SKM-1 (cell line): ENCODE measurements around the gene C1orf21.

Source experiments
- DNase-seq: peaks from one replicate; lab custom pipeline; 2025; ENCODE audit not compliant: unreplicated experiment; lab: John Stamatoyannopoulos, UW

Gene C1orf21

DNA sequence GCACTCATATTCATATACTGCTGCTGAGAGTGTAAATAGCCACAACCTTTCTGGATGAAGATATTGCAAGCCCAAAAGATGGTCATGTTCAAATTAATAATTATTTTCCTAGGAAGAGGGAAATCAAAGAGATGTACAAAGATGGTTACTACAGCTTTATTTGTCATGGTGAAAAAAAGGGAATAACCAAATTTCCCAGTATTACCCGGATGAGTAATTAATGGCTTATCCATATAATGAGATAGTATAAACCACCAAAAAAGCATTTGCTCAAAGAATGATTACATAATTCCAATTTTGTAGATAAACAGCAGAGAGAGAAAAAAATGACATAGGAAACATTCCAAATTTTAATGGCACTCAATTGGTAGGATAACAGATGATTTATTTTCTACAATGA is 165.6 kb downstream of the C1orf21 start:
- no peak for DNase-seq

DNA sequence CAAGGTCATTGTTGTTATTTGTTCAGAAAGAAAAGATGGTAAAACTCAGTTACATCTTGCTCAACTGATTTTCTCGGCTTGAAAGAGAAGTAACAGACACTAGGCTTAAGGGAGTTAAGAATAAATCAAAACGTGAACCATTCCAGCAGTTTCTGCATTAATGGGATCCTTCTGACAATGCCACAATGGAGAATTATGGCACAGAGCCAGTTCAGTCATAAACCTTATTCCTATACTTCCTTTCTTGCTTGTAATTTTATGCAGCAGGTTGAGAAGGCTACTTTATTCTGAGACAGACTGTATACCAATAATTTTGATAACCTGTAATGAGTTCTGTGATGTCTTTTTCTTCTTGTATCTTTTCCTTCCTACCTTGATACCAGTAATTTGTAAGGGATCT is 167.0 kb downstream of the C1orf21 start:
- no peak for DNase-seq

- DNase-seq, result no peak
These were observed 169.1 kb downstream of the C1orf21 start for GRCh38 chr1:184555665-184556641.

DNA sequence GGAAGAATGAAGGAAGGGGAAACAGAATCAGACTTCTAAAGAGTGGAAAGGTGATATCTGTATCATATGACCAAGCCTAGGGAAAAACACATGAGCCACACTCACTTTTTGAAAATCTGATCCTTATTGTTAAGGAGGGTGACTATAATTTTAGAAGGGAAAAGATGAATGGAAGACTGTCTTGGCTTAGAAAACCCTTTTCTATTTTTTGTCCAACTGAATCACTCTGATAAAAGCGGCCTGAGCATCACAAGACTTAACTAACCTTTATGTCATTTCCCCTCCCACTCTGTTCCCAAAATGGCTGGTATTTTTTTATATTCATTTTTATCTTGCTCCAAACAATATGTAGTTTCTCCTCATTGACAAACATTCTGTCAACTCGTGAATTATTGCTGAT is 169.8 kb downstream of the C1orf21 start:
- no peak for DNase-seq

GRCh38 chr1:184557423-184558347 is 170.9 kb downstream of the C1orf21 start:
- no peak for DNase-seq

DNA sequence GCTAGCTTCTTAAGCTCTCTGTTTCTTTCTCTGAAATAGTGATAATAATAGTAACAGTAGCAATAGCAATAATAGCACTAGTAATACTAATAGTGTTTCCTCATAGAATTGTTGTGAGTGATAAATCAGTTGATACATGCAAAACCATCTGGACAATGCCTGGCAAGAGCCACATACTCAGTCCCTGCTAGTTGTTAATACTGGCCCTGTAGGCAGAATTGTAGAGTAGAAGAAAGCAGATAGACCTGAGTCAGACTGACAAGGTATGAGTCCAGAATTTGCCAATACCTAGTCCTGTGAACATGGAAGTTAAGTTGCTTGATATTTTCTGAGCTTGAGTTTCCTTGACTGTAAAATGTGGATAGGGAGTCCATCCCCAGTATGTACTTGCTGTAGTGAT is 171.9 kb downstream of the C1orf21 start:
- DNase-seq, result no peak

DNA sequence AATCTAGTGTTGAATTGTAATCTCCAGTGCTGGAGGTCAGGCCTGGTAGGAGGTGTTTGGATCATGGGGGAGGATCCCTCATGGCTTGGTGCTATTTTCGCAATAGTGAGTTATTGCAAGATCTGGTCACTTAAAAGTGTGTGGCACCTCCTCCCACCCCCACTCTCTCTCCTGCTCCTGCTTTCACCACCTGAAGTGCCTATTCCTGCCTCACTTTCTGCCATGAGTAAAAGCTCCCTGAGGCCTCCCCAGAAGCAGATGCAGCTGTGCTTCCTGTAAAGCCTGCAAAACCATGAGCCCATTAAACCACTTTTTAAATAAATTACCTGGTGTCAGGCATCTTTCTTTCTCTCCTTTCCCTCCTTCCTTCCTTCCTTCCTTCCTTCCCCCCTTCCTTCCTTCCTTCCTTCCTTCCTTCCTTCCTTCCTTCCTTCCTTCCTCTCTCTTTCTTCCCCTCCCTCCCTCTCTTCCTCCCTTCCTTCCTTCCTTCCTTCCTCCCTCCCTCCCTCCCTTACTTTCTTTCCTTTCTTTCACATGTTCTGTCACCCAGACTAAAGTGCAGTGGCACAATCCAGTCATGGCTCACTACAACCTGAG is 172.4 kb downstream of the C1orf21 start:
- DNase-seq, result peak; percentile 16

GRCh38 chr1:184562806-184563205 is 176.0 kb downstream of the C1orf21 start:
- no peak for DNase-seq

GRCh38 chr1:184563308-184563707 is 176.5 kb downstream of the C1orf21 start:
- no peak for DNase-seq

GRCh38 chr1:184567009-184567408 is 180.2 kb downstream of the C1orf21 start:
- DNase-seq, result no peak

- DNase-seq, result no peak
These were observed 180.8 kb downstream of the C1orf21 start for GRCh38 chr1:184567637-184568036.

DNA sequence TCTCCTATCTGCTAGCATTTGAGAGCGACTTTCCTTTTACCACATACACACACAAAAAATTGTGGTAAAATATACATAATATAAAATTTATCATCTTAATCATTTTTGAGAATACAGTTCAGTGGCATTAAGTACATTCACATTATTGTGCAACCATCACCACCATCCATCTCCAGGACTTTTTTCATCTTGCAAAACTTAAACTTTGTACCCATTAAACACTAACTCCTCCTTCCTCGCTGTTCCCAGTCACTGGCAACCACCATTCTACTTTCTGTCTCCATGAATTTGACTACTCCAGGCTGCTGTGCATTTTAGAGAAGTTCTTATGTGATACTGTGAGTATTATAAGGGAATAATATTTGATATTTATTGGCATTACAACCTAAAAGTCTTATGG is 181.3 kb downstream of the C1orf21 start:
- no peak for DNase-seq

DNA sequence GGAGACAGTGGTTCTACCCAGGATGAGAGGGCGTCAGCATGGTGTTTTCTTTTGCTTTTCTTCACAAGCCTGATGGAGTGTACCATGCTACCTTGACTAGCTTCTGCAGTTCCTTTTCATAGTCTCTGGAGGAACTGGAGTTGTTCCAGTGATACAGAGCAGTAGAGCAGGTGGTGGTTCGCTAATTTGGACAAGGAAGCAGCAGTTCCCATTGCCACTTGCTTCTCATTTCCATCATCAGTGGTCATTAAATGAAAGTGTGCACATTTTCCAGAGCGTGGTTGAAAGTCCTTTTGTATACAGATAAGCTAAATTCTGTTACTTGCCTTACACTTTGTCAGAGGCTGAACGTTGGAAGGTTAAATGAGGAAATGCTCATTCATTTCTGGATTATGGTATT is 182.3 kb downstream of the C1orf21 start:
- no peak for DNase-seq

GRCh38 chr1:184574588-184574987 is 187.8 kb downstream of the C1orf21 start:
- no peak for DNase-seq

- no peak for DNase-seq
These were observed 190.0 kb downstream of the C1orf21 start for GRCh38 chr1:184576822-184577221.

DNA sequence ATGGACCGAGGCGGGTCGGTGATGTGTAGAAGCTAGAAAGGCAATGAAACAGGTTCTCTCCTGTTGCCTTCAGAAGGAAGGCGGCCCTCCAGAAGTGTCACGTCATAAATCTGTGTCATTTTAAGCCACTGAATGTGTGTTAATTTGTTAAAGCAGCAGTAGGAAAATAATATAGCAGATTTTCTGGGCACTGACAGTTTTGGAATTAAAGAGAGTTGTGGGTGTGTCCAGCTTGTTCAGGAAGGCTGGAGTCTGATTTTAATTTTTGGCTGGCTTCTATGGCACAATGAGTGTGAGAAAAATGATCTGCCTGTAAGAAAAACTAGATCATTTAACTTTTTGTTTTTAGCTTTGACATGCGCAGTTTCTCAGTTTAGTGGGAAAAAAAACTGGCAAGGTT is 190.5 kb downstream of the C1orf21 start:
- DNase-seq, result no peak

DNA sequence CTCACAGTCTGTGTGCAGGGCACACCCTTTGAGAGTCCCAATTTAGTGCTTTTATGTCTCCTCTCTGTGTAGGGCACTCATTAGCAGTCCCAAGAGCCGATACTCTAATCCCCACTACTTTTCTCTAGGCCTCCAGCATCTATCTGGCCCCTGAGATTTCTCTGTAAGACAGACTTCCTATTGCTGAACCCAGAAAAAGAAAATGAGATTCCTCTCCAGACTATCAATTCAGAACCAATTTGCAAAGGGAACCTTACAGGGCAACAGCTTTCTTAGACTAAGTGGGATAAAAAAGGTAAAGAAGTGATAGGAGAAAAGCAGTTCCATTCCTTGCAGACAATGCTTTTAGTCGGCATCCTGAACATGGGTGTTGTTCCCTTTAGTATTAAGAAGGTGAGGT is 195.6 kb downstream of the C1orf21 start:
- DNase-seq, result no peak

GRCh38 chr1:184583849-184584248 is 197.0 kb downstream of the C1orf21 start:
- no peak for DNase-seq

DNA sequence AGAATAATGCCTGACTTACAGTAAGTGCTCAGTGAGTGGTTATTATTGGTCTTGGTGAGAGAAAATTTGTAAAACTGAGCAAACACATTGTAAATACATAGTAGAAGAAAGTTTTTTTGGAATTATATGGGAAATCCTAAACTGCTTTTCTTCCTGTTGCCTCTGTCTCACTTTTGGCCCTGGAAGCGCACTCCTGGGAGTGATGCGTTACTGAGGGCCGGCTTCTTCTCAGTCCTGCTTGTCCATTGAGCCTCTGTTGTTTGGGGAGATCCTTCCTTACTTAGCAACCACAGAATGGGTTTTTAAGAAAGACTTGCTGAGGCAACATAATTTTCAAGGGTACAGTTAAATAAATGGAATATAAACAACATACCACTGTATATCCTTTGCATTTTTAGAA is 201.9 kb downstream of the C1orf21 start:
- DNase-seq, result no peak

- DNase-seq, result no peak
These were observed 203.4 kb downstream of the C1orf21 start for GRCh38 chr1:184590163-184590750.

GRCh38 chr1:184593597-184593996 is 206.8 kb downstream of the C1orf21 start:
- no peak for DNase-seq
